22Rv1 (cell line): ENCODE results near the gene RAD51D.

Source experiments
- H3K27ac ChIP-seq: fragments of 450-650 bp; 2 replicates; pipeline ENCODE4 v1.5.1; 2017
- CTCF ChIP-seq: fragments of 450-650 bp; IDR thresholded peaks from 2 replicates; pipeline ENCODE4 v1.5.1; 2017; ENCODE audit warnings: mild to moderate bottlenecking
- ZFX ChIP-seq: fragments of 450-650 bp; IDR thresholded peaks from 2 replicates; pipeline ENCODE4 v1.6.1; 2017; ENCODE audit warnings: antibody characterized with exemption, borderline replicate concordance

Gene RAD51D

GRCh38 chr17:35149941-35150340 lies 30.3 kb upstream of the RAD51D start:
- TF ChIP-seq CTCF (no peak), ZFX (no peak)
- no peak overlapping the region for H3K27ac ChIP-seq

- TF ChIP-seq ZFX (no peak), CTCF (no peak)
- H3K27ac ChIP-seq = no peak overlapping the region
These were observed 28.5 kb upstream of the RAD51D start for GRCh38 chr17:35148144-35148543.

GRCh38 chr17:35147375-35147905 lies 27.8 kb upstream of the RAD51D start, which contains the start of gene UNC45B:
UNC45B (plus strand) TSS chr17:35147817; CDS start chr17:35148264, 447 bp downstream.
- H3K27ac ChIP-seq = no peak within 1 kb of the TSS
- TF ChIP-seq CTCF = no peak
- TF ChIP-seq ZFX = no peak

- no peak for TF ChIP-seq CTCF
- TF ChIP-seq ZFX = no peak
- no peak overlapping the region for H3K27ac ChIP-seq
These were observed 26.7 kb upstream of the RAD51D start for GRCh38 chr17:35146214-35146833.

- TF ChIP-seq CTCF = no peak
- TF ChIP-seq ZFX = no peak
- no peak overlapping the region for H3K27ac ChIP-seq
These were observed 25.2 kb upstream of the RAD51D start for GRCh38 chr17:35144840-35145239.

GRCh38 chr17:35142467-35142796 lies 22.8 kb upstream of the RAD51D start:
- peak; percentile 42 for TF ChIP-seq CTCF
- TF ChIP-seq ZFX = no peak
- no peak overlapping the region for H3K27ac ChIP-seq

- TF ChIP-seq ZFX (no peak), CTCF (peak; percentile 98)
- H3K27ac ChIP-seq = peak within 1 kb of the TSS; percentile 50
These were observed 22.2 kb upstream of the RAD51D start, which contains the start of gene NLE1 for GRCh38 chr17:35141681-35142466. NLE1 (minus strand) TSS chr17:35142303; CDS start chr17:35142275, 28 bp downstream.
